T-helper 9 cell (primary cell): Measurements from ENCODE around the gene ATP8B3.

Experiments
- DNase-seq: peaks from one replicate; pipeline ENCODE4 v3.0.0-alpha.2; 2020

Gene ATP8B3

DNA sequence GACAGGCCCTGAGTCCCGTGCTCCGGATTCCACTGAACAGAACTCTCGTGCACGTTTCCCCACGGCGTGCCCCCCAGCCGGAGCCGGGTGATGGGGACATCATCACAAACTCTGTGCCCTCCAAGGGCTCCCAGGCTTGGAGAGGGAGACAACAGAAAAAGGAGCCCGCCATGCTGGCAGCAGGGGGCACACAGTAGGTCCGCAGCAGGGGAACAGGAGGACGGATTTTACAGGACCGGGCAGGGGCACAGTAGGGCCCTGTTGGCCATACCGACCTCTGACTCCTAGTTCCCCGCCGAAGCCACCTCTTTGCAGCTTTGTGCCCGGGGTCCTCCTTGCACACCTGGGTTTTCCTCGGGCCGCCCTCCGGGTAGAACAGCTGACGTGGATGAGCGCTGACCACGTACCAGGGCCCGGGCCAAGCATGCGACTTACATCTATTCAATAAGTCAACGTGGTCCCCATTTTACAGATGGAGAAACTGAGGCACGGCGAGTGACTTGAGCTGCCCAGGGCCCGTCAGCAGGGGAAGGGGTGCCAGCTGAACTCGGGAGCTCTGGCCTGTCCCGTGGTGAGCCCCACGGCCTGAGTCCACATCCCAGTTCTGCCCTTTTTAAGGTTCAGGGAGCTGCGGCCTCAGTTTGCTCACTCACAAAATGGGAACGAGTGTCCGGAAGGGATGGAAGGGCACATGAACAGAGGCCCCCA lies 68.9 kb downstream of the ATP8B3 start:
- DNase-seq: no peak

- DNase-seq: no peak
Observed at GRCh38 chr19:1739960-1740629, 72.0 kb downstream of the ATP8B3 start.

DNA sequence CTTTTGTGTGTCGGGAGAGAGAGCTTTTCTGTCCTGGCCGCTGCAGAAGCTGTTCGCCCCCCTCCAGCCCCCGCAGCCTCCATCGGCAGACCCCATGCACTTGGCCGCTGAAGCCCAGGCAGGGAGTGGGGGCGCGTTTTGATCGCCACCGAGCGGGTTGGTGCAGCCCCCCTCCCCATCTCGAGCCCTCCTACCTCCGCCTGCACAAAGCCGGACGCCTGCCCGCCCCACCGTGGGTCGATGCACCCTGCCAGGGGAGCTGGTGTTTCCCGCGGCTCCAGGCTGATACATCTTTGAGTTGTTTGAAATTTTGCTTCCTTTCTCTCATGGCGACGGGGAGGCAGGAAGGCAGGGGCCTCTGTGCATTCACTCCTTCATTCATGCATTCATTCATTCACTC lies 75.1 kb downstream of the ATP8B3 start:
- DNase-seq: no peak

GRCh38 chr19:1736280-1736679 lies 75.8 kb downstream of the ATP8B3 start:
- DNase-seq: no peak

GRCh38 chr19:1734321-1734966 lies 77.6 kb downstream of the ATP8B3 start:
- no peak for DNase-seq
